Adipocyte (in vitro differentiated cells): Measurements from ENCODE around the gene DEPDC5.

Experiments used
- DNase-seq: peaks from one replicate; pipeline ENCODE4 v3.0.0-alpha.2; 2015; ENCODE audit warnings: low read depth
- H3K27me3 ChIP-seq: replicated peaks from 2 replicates; pipeline ENCODE4 v1.7.0; 2013; ENCODE audit warnings: mild to moderate bottlenecking, low read length, moderate library complexity; ENCODE audit not compliant: control insufficient read depth, insufficient read depth
- H3K36me3 ChIP-seq: 2 replicates; pipeline ENCODE4 v1.7.0; 2013; ENCODE audit warnings: low read length, mild to moderate bottlenecking, moderate library complexity; ENCODE audit not compliant: control insufficient read depth, insufficient read depth, severe bottlenecking
- H3K4me1 ChIP-seq: 2 replicates; pipeline ENCODE4 v1.7.0; 2013; ENCODE audit warnings: mild to moderate bottlenecking, low read length, moderate library complexity; ENCODE audit not compliant: control insufficient read depth, insufficient read depth
- H3K4me3 ChIP-seq: 2 replicates; pipeline ENCODE4 v1.7.0; 2013; ENCODE audit warnings: mild to moderate bottlenecking, low read length, moderate library complexity
- H3K9ac ChIP-seq: 2 replicates; pipeline ENCODE4 v1.7.0; 2013; ENCODE audit warnings: mild to moderate bottlenecking, low read length, moderate library complexity
- H3K9me3 ChIP-seq: 2 replicates; pipeline ENCODE4 v1.7.0; 2013; ENCODE audit warnings: mild to moderate bottlenecking, low read length, moderate library complexity; ENCODE audit not compliant: control insufficient read depth

DEPDC5 gene

DNA sequence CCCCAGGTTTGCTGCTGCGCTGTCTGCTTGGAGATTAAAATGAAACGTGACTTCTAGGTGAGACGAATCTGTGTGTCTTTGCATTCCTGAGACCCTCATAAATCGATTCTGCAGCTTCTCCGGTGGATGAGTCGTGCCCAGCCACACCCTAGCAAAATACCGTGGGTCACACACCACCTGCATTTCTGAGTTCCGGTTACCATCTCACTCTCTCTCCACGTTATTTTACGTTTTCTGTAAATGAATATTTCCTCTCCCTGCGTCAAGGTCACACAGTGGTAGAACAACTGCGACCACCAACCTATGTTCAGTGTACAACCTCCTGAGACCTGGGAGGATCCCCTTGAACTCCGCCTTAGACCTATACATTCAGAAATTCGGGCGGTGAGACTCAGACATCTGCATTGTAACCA is 191.6 kb downstream of the DEPDC5 start:
- peaks cover 29% of the 10 kb centered on the region for H3K4me1 ChIP-seq
- peak; percentile 13 for DNase-seq

DNA sequence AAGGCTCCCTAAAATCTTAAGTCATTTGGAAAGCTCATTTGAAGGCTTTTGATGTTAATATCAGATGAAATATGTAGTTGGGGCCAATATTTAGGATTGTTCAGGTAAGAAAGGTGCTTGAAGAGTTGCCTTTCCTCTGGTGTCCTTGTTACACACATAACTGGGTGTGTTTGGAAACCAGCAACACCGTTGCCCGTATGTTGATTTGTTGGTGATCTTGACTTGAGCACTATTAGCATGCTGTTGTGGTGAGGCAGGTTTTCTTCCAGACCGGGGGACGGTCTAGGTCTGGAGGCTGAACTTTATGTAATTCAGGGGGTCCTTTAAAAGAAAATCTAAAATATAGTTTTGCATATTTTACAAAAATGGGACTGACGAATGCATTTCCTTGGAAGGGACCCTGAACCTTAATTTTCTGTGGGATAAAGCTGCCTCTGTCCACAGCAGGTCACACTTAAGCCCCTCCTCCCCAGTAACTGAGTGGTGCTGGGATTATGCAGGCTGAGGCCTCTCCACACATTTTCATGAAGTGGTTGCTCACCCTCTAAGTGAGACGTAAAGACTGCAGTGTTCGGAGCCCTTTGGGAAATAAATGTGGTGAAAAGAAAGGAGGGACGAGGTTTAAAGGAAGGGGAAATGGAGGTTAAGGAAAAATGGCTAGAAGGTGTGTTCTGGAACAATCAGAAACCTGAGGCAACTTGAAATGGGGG is 192.3 kb downstream of the DEPDC5 start:
- Histone ChIP-seq H3K9me3 (no peaks in the 10 kb centered on the region), H3K36me3 (peaks cover 3% of the 10 kb centered on the region), H3K27me3 (no peaks in the 10 kb centered on the region), H3K9ac (peak overlapping the region; percentile 92), H3K4me3 (peak overlapping the region; percentile 95), H3K4me1 (peaks cover 36% of the 10 kb centered on the region)
- peak; percentile 19 for DNase-seq

More for the DNA sequence above, 191.6 kb downstream of the DEPDC5 start:
- Histone ChIP-seq H3K9ac (peak overlapping the region; percentile 92), H3K36me3 (peaks cover 3% of the 10 kb centered on the region), H3K9me3 (no peaks in the 10 kb centered on the region), H3K4me3 (peak overlapping the region; percentile 95), H3K27me3 (no peaks in the 10 kb centered on the region)

DNA sequence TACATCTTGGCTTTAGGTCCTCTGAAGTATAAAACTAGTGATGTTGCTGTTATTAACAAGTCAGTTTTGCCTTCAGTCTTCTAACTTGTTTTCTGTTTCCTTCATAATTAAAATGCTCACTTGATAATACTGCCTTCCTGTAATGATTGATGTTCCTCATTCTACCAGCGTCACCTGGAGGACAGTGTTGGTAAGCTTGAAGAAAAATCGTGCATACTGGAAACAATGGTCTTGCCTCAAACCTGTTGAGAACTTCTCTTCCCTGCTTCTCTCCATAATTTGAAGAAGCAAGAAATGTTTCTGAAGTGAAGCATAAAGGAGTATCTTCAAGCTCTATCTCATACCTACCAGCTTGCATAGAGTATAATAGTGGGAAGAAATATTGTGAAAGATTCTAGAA is 193.5 kb downstream of the DEPDC5 start:
- Histone ChIP-seq H3K36me3 (peaks cover 3% of the 10 kb centered on the region), H3K9me3 (no peaks in the 10 kb centered on the region), H3K4me1 (peaks cover 48% of the 10 kb centered on the region), H3K9ac (no peak overlapping the region), H3K27me3 (no peaks in the 10 kb centered on the region), H3K4me3 (no peak overlapping the region)
- no peak for DNase-seq

- Histone ChIP-seq H3K9ac (no peak overlapping the region), H3K9me3 (no peaks in the 10 kb centered on the region), H3K4me3 (no peak overlapping the region), H3K4me1 (peaks cover 55% of the 10 kb centered on the region), H3K27me3 (no peaks in the 10 kb centered on the region), H3K36me3 (peaks cover 3% of the 10 kb centered on the region)
- DNase-seq, result no peak
These were observed 194.2 kb downstream of the DEPDC5 start for GRCh38 chr22:31948002-31948401.

GRCh38 chr22:31950226-31950625 is 196.4 kb downstream of the DEPDC5 start:
- Histone ChIP-seq H3K36me3 (peaks cover 3% of the 10 kb centered on the region), H3K4me1 (peaks cover 74% of the 10 kb centered on the region), H3K27me3 (no peaks in the 10 kb centered on the region), H3K4me3 (no peak overlapping the region), H3K9ac (peak overlapping the region; percentile 24), H3K9me3 (no peaks in the 10 kb centered on the region)
- DNase-seq, result peak; percentile 19

DNA sequence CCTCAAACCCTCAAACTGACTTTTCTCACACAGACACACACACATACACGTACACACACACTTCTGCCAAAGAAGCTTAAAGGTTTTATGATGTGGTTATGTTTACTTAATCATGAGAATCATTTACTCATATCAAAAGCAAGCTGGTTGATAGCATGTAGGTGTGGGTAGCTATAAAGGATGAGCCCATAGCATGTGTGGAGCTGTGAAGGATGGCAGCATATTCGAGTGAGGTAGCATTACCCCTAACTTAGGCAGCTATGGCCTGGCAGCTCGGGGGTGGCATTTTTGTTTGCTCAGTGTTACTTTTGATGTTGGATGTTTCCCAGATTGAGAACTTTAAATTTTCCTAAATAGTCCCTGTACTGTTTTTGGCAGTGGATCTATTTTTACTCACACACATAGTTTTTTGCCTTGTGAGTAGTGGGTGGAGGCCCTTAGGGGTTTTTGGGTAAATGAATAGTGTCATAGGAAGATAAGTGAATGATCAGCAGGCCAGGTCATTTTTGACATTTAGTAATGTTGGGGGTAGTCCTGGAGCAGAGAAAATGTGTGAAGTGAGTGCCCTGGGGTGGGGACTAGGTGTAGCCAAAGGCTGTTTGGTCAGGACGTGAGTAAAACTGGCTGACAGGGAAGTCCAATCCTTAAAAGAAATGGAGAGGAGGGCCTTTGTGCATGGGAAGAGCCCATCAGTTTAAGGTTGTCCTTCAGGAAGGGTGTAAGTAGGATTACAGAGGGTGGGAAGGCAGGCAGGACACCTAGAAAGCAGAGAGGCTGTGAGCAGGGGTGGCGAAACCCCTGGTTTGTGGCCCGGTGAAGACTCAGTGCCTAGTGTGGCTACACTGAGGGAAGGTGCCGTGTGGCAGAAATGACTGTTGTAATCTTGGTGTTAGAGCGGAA is 197.6 kb downstream of the DEPDC5 start:
- DNase-seq, result no peak
- H3K4me3 ChIP-seq, result no peak overlapping the region
- H3K9ac ChIP-seq, result peak overlapping the region; percentile 10
- peaks cover 66% of the 10 kb centered on the region for H3K4me1 ChIP-seq
- H3K27me3 ChIP-seq, result no peaks in the 10 kb centered on the region
- H3K9me3 ChIP-seq, result no peaks in the 10 kb centered on the region
- peaks cover 10% of the 10 kb centered on the region for H3K36me3 ChIP-seq

- DNase-seq, result no peak
- Histone ChIP-seq H3K27me3 (no peaks in the 10 kb centered on the region), H3K4me3 (no peak overlapping the region), H3K9ac (peak overlapping the region; percentile 10), H3K9me3 (no peaks in the 10 kb centered on the region), H3K4me1 (peaks cover 60% of the 10 kb centered on the region), H3K36me3 (peaks cover 16% of the 10 kb centered on the region)
These were observed 198.2 kb downstream of the DEPDC5 start for GRCh38 chr22:31952094-31952401.

DNA sequence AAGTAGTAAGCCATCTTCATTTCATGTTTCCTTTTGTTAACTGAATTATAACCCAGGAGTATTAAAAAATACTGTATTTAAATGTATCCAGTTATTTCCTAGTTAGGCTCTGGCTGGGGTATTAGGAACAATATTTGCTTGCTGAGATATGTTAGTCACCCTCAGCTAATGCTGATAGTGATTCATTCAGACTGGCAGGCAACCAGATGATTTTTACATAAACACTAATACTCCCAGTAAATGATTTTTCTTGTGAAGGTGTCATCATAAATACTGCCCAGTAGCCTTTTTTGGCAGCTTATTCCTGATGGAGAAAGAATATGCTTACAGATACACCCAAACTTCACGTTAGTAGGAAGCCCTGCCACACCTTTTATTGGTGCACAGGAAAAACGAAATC is 198.7 kb downstream of the DEPDC5 start:
- Histone ChIP-seq H3K9ac (peak overlapping the region; percentile 10), H3K9me3 (no peaks in the 10 kb centered on the region), H3K27me3 (no peaks in the 10 kb centered on the region), H3K36me3 (peaks cover 20% of the 10 kb centered on the region), H3K4me3 (peak overlapping the region; percentile 28), H3K4me1 (peaks cover 58% of the 10 kb centered on the region)
- peak; percentile 66 for DNase-seq

- no peak overlapping the region for H3K4me3 ChIP-seq
- H3K4me1 ChIP-seq, result peaks cover 58% of the 10 kb centered on the region
- no peaks in the 10 kb centered on the region for H3K27me3 ChIP-seq
- DNase-seq, result no peak
- H3K9ac ChIP-seq, result no peak overlapping the region
- no peaks in the 10 kb centered on the region for H3K9me3 ChIP-seq
- H3K36me3 ChIP-seq, result peaks cover 25% of the 10 kb centered on the region
These were observed 199.4 kb downstream of the DEPDC5 start for GRCh38 chr22:31953261-31953660.

DNA sequence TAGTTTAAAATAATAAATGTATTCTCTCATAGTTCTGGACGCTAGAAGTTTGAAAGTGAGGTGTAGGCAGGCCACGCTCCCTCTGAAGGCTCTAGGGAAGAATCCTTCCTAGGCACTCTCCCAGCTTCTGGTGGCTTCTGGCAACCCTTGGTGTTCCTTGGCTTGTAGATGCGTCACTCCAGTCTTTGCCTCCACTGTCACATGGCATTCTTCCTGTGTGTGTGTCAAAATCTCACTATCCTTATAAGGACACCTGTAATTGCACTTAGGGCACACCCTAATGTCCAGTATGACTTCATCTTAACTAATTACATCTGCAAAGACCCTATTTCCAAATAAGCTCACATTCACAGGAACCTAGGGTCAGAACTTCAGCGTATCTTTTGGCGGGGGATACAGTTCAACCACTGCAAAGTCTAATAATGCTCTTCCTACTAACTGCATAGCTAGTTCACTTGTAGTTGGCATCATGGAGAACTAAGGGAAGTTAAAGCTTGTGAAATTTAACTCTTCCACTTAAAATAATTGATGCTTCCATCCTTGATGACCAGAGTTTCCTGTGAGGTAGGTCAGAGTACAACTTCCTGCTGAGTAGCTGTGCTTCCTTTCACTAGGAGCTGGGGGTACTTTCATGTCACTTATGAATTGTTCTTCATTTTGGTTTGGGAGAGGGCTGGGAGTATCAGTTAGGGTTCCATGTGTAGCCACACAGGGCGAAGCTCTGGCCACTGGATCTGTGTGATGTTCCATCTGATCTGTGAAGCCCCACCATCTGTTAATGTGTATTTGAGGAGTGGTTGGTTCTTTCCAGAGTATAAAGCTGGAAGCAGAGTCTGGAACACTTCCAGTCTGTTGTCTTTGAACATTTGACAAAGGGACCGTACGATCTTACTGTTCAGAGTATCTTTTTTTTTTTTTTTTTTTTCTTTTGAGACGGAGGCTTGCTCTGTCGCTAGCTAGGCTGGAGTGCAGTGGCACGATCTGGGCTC is 201.0 kb downstream of the DEPDC5 start:
- H3K36me3 ChIP-seq, result peaks cover 29% of the 10 kb centered on the region
- H3K4me1 ChIP-seq, result peaks cover 55% of the 10 kb centered on the region
- no peak overlapping the region for H3K9ac ChIP-seq
- DNase-seq, result no peak
- no peaks in the 10 kb centered on the region for H3K27me3 ChIP-seq
- H3K9me3 ChIP-seq, result no peaks in the 10 kb centered on the region
- no peak overlapping the region for H3K4me3 ChIP-seq

DNA sequence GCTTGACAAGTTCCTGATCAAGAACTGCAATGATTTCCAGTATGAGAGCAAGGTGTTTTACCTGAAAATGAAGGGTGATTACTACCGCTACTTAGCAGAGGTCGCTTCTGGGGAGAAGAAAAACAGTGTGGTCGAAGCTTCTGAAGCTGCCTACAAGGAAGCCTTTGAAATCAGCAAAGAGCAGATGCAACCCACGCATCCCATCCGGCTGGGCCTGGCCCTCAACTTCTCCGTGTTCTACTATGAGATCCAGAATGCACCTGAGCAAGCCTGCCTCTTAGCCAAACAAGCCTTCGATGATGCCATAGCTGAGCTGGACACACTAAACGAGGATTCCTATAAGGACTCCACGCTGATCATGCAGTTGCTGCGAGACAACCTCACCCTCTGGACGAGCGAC is 202.5 kb downstream of the DEPDC5 start:
- H3K9ac ChIP-seq, result no peak overlapping the region
- peaks cover 40% of the 10 kb centered on the region for H3K4me1 ChIP-seq
- H3K4me3 ChIP-seq, result no peak overlapping the region
- H3K27me3 ChIP-seq, result no peaks in the 10 kb centered on the region
- no peaks in the 10 kb centered on the region for H3K9me3 ChIP-seq
- H3K36me3 ChIP-seq, result peaks cover 29% of the 10 kb centered on the region
- DNase-seq, result no peak
